Measurements from ENCODE around the gene SATB2.
A peak's percentile ranks its signal among the peaks of the same experiment; 100 is the strongest.

SATB2 gene

DNA sequence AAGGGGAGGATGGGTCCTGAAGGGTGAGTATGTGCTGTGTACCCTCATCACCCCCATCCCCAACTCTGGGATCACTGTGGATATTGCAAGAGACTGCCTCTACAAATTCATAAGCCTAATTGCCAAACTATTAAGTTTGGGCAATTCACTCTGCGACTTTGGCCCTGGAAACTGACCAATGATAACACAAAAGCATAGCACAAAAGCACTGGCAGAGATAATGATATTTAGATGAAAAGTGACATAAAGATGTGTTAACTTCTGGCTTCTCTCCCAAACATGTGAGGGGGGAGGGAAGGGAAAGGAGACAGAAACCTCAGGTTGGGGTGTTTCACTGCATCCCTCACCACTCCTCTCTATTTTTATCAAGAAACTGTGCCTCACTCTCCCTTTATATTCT, 150.3 kb downstream of the SATB2 start:
- H3K4me3 ChIP-seq (ENCODE audit: low read length) = no peak overlapping the region
- DNase-seq (ENCODE audit: low read depth, low spot score) = no peak

GRCh38 chr2:199306116-199306515, 151.6 kb downstream of the SATB2 start:
- no peak overlapping the region for H3K4me3 ChIP-seq (ENCODE audit: low read length)
- no peak for DNase-seq (ENCODE audit: low read depth, low spot score)

- no peak for DNase-seq (ENCODE audit: low read depth, low spot score)
- H3K4me3 ChIP-seq (ENCODE audit: low read length) = no peak overlapping the region
Observed at GRCh38 chr2:199303728-199304177, 154.0 kb downstream of the SATB2 start.

- DNase-seq (ENCODE audit: low read depth, low spot score) = no peak
- no peak overlapping the region for H3K4me3 ChIP-seq (ENCODE audit: low read length)
Observed at GRCh38 chr2:199302851-199303250, 154.9 kb downstream of the SATB2 start.

- DNase-seq (ENCODE audit: low read depth, low spot score) = no peak
- H3K4me3 ChIP-seq (ENCODE audit: low read length) = no peak overlapping the region
Observed at GRCh38 chr2:199288424-199288823, 169.3 kb downstream of the SATB2 start.

GRCh38 chr2:199282309-199282708, 175.4 kb downstream of the SATB2 start:
- no peak overlapping the region for H3K4me3 ChIP-seq (ENCODE audit: low read length)
- DNase-seq (ENCODE audit: low read depth, low spot score) = no peak

GRCh38 chr2:199279146-199279545, 178.6 kb downstream of the SATB2 start:
- DNase-seq (ENCODE audit: low read depth, low spot score) = no peak
- no peak overlapping the region for H3K4me3 ChIP-seq (ENCODE audit: low read length)

DNA sequence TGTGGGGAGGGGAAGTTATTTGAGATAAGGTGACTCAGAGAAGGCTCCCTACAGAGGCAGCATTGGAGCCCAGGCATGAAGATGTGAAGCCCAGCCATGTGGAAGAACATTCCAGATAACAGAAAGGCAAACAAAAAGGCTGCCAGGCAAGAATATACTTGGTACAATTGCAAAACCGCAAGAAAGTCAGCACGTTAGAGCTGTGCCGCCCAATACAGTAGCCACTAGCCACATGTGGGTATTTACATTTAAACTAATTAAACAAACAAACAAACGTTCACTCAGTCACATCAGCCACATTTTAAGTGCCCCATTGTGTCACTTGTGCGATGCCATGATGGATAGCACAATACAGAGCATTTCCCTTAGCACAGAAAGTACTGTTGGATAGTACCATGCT, 179.6 kb downstream of the SATB2 start:
- H3K4me3 ChIP-seq (ENCODE audit: low read length) = no peak overlapping the region
- DNase-seq (ENCODE audit: low read depth, low spot score) = no peak

- no peak overlapping the region for H3K4me3 ChIP-seq (ENCODE audit: low read length)
- no peak for DNase-seq (ENCODE audit: low read depth, low spot score)
Observed at GRCh38 chr2:199273042-199273511, 184.7 kb downstream of the SATB2 start.

DNA sequence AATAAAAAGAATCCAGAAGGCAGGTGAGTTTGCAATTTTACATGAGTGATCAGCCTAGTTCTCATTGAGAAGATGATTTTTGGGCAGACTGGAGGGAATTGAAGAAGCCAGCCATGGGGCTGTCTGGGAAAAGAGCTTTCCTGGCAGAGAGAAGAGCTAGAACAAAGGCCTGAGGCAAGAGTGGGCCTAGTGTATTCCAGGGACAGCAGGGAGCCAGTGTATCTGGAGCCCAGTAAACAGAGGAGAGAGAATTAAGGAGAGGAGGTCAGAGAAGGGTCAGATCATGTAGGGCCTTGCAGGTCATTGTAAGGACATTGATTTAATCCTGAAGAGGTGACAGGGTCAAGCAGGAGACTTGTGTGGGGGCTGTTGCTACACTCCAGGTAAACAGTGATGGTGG, 195.8 kb downstream of the SATB2 start:
- H3K4me3 ChIP-seq (ENCODE audit: low read length) = no peak overlapping the region
- no peak for DNase-seq (ENCODE audit: low read depth, low spot score)

- no peak for DNase-seq (ENCODE audit: low read depth, low spot score)
- no peak overlapping the region for H3K4me3 ChIP-seq (ENCODE audit: low read length)
Observed at GRCh38 chr2:199261239-199261638, 196.5 kb downstream of the SATB2 start.

GRCh38 chr2:199259671-199260070, 198.1 kb downstream of the SATB2 start:
- DNase-seq (ENCODE audit: low read depth, low spot score) = no peak
- no peak overlapping the region for H3K4me3 ChIP-seq (ENCODE audit: low read length)

GRCh38 chr2:199258291-199258690, 199.4 kb downstream of the SATB2 start:
- H3K4me3 ChIP-seq (ENCODE audit: low read length) = no peak overlapping the region
- DNase-seq (ENCODE audit: low read depth, low spot score) = peak; percentile 7

- DNase-seq (ENCODE audit: low read depth, low spot score) = no peak
- no peak overlapping the region for H3K4me3 ChIP-seq (ENCODE audit: low read length)
Observed at GRCh38 chr2:199257261-199258224, 200.2 kb downstream of the SATB2 start.

- DNase-seq (ENCODE audit: low read depth, low spot score) = peak; percentile 30
- H3K4me3 ChIP-seq (ENCODE audit: low read length) = no peak overlapping the region
Observed at GRCh38 chr2:199230091-199230490, 227.6 kb downstream of the SATB2 start.

GRCh38 chr2:199228887-199229819, 228.6 kb downstream of the SATB2 start:
- peak overlapping the region; percentile 5; the same call in 1 of the 2 replicates for H3K4me3 ChIP-seq (ENCODE audit: low read length)
- peak; percentile 89 for DNase-seq (ENCODE audit: low read depth, low spot score)

GRCh38 chr2:199223791-199224190, 233.9 kb downstream of the SATB2 start:
- H3K4me3 ChIP-seq (ENCODE audit: low read length) = no peak overlapping the region
- no peak for DNase-seq (ENCODE audit: low read depth, low spot score)

DNA sequence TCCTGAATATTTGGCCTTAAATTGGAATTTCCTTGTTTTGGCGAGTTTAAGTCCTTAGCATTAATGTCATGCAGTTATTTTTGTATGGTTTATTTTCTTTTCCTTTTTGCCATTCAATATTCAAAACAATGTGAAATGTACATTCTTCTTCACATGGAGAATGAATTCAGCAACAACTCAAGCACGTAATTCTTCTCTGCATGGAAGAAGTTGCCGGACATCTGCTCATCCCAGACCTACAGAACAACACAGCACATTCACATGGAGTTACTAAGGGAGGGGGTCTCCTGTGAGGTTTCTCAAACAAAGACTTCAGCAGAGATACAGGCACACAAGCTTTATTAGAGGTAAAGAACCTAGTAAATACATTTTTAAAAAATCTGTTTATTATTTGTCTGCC, 236.8 kb downstream of the SATB2 start:
- H3K4me3 ChIP-seq (ENCODE audit: low read length) = no peak overlapping the region
- no peak for DNase-seq (ENCODE audit: low read depth, low spot score)

DNA sequence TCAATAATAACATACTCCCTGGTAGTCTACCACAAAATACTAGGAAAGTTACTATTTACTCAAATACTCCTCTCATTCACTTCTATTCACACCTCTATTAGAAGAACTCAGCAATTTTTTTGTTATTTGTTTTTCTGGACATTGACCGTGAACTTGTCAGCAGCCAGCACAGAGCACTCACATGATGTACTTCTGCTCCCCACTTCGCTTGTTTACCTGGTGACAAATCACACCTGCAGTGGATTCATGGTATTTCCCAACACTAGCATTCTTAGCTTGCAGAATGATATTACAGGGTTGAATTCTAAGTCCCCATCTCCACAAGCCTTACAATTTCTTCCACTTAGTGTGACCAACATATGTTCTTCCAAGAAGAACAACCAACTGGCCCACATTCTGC, 238.2 kb downstream of the SATB2 start:
- no peak overlapping the region for H3K4me3 ChIP-seq (ENCODE audit: low read length)
- DNase-seq (ENCODE audit: low read depth, low spot score) = no peak
